COLO668 (cell line): Measurements from ENCODE around the gene NDUFB7.

Experiments used
- DNase-seq: peaks from one replicate; lab custom pipeline; 2025; ENCODE audit not compliant: unreplicated experiment; lab: John Stamatoyannopoulos, UW

The NDUFB7 gene

GRCh38 chr19:14525729-14526128 lies 46.1 kb downstream of the NDUFB7 start:
- DNase-seq = no peak

- DNase-seq = no peak
These were observed 51.3 kb downstream of the NDUFB7 start for GRCh38 chr19:14520543-14520942.

- DNase-seq = no peak
These were observed 51.9 kb downstream of the NDUFB7 start for GRCh38 chr19:14519860-14520407.

GRCh38 chr19:14519245-14519859 lies 52.5 kb downstream of the NDUFB7 start:
- no peak for DNase-seq

- peak; percentile 79 for DNase-seq
These were observed 53.9 kb downstream of the NDUFB7 start, which contains the start of gene DNAJB1 for GRCh38 chr19:14517840-14518505. TSS of gene DNAJB1 (minus strand) at chr19:14518397. CDS start at chr19:14518349, 48 bp downstream.

- DNase-seq = no peak
These were observed 54.4 kb downstream of the NDUFB7 start for GRCh38 chr19:14517446-14517839.

GRCh38 chr19:14516746-14517438 lies 55.0 kb downstream of the NDUFB7 start:
- no peak for DNase-seq
